ENCODE results near the gene TRUB1.

The TRUB1 gene

DNA sequence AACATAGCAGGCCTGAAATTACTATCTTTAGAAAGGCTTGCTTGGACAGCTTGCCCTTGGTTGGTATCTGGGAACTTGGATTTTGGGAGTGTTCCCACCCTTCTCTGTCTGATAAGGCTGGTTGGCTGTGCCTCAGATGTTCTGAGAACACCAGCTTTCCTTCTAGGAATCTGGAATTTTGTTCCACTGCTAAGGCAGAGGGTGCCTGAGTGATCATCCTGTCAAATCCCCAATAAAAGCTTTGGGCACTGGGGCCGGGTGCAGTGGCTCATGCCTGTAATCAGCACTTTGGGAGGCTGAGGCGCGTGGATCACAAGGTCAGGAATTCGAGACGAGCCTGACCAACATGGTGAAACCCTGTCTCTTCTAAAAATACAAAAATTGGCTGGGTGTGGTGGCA is 5.0 kb downstream of the TRUB1 start:
- ChIA-PET POLR2A (no interaction called here), CTCF (interaction anchor here (0.9 to 1.5 kb wide), 3 partner anchors 12 to 73 kb away, joined by 3 to 4 read pairs (median 3); no protein-coding TSS in a partner anchor)
- no peak for DNase-seq (ENCODE audit: extremely low spot score)
- TF ChIP-seq, protein P1, sequence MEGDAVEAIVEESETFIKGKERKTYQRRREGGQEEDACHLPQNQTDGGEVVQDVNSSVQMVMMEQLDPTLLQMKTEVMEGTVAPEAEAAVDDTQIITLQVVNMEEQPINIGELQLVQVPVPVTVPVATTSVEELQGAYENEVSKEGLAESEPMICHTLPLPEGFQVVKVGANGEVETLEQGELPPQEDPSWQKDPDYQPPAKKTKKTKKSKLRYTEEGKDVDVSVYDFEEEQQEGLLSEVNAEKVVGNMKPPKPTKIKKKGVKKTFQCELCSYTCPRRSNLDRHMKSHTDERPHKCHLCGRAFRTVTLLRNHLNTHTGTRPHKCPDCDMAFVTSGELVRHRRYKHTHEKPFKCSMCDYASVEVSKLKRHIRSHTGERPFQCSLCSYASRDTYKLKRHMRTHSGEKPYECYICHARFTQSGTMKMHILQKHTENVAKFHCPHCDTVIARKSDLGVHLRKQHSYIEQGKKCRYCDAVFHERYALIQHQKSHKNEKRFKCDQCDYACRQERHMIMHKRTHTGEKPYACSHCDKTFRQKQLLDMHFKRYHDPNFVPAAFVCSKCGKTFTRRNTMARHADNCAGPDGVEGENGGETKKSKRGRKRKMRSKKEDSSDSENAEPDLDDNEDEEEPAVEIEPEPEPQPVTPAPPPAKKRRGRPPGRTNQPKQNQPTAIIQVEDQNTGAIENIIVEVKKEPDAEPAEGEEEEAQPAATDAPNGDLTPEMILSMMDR (IDR thresholded peaks at IDR 0.05; ENCODE audit: control extremely low read depth, extremely low read depth, low read depth, missing control alignments), result no peak

DNA sequence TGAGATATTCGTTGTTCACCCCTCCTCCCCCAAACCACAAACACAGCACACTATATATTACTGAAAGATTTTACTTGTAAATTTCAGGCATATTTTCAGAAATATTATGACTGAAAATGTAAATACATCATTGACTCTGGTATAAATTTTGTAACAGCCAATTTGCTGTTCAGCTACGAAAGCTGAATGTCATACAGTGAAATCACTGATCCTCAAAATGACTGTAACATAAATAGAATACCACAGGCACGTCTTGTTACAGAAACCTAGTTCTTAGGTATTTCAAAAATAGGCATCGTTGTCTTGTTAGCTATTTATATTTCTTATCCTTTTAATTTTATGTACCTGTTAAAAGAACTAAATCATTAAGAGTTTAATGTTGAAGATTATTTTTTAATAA is 15.1 kb downstream of the TRUB1 start:
- ChIA-PET CTCF (no interaction called here), POLR2A (no interaction called here)
- TF ChIP-seq, protein P1 (IDR thresholded peaks at IDR 0.05; ENCODE audit: control extremely low read depth, extremely low read depth, low read depth, missing control alignments), result no peak
- peak; percentile 28 for DNase-seq (ENCODE audit: extremely low spot score)

DNA sequence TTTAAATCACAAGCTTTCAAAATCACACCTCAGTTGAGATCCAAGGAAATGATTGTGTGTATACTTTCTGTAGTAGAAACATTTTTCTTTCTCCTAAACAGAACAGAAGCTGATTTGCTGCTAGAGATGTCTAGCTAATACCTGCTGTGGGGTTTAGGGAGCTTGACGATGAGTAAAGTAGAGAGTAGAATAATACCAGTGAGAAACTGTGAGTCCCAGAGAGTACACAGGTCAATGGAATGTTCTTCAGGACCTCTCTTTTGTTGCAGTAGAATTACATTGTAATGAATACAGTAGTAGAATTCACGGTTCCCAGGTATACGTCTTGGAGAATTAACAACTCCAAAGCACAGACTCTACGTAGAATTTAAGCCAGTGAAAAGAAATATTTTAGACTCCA is 18.0 kb downstream of the TRUB1 start:
- no peak for DNase-seq (ENCODE audit: extremely low spot score)
- ChIA-PET POLR2A (no interaction called here), CTCF (interaction anchor here (1.8 kb wide), 1 partner anchor 10 kb away, joined by 6 read pairs; no protein-coding TSS in a partner anchor)
- TF ChIP-seq, protein P1 (IDR thresholded peaks at IDR 0.05; ENCODE audit: control extremely low read depth, extremely low read depth, low read depth, missing control alignments), result no peak

DNA sequence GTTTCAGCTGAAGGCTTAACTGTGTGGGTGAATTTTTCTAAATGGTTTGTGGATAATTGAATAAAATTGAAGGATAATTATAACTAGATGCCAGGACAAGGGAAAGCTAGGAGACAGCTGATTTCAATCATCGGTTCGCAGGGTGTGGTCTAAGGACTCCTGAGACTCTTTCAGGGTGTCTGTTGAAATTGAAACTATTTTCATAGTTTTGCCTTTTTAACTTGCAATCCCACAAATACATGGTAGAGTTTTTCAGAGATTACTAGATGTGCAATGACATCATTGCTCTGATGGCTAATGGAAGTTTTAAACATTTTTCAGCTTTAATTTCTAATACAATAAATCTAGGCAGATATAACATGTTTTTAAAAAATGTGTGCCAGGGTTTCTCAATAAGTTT is 18.5 kb downstream of the TRUB1 start:
- peak; percentile 10 for DNase-seq (ENCODE audit: extremely low spot score)
- ChIA-PET CTCF (interaction anchor here (0.8 to 1.8 kb wide), 2 partner anchors 8 to 10 kb away, joined by 4 to 6 read pairs; no protein-coding TSS in a partner anchor), POLR2A (no interaction called here)
- TF ChIP-seq, protein P1 (IDR thresholded peaks at IDR 0.05; ENCODE audit: control extremely low read depth, extremely low read depth, low read depth, missing control alignments), result no peak

DNA sequence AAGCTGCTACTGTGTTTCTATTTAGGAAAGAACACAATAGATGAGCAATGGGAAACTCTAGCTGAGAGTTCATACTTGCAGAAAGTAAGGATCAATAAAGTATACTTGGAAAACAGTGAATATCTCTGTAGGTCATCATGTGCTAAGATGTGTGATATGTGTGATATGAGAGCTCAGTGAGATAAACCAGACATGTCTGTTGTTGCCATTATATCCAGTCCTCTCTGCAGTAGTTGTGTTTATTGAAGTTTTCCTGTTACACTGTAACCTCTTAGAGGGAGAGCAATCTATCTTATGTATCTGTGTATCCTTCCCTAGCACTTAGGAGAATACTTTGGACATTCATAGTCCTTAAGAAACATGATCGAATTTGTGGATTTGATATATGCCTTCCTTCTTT is 19.1 kb downstream of the TRUB1 start:
- CTCF ChIA-PET, result interaction anchor here (0.8 to 1.8 kb wide), 2 partner anchors 9 kb away, joined by 4 to 6 read pairs; no protein-coding TSS in a partner anchor
- no peak for DNase-seq (ENCODE audit: extremely low spot score)
- TF ChIP-seq, protein P1 (IDR thresholded peaks at IDR 0.05; ENCODE audit: control extremely low read depth, extremely low read depth, low read depth, missing control alignments), result no peak
- POLR2A ChIA-PET, result no interaction called here

DNA sequence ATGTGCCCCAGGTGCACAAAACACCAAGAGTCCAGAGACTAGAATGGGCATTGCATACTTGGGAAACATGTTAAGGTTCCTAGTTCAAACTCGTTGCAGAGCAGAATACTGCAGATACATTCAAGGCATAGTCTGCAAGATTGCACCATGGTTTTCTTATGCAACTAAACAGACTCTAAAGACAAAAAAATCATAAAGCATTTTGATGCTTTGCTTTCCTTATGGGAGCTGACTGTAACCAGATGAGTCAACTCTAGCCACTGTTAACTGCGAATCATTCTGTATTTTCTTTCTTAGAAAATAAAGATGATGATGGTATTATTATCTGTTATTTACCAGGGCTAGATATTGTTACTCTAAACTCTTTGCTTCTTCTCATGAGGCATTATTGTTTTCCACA is 19.7 kb downstream of the TRUB1 start:
- CTCF ChIA-PET, result interaction anchor here (0.8 to 1.3 kb wide), 2 partner anchors 15 to 16 kb away, joined by 3 read pairs; no protein-coding TSS in a partner anchor

More for the DNA sequence above, 19.7 kb downstream of the TRUB1 start:
- TF ChIP-seq, protein P1 (IDR thresholded peaks at IDR 0.05; ENCODE audit: control extremely low read depth, extremely low read depth, low read depth, missing control alignments), result no peak
- no peak for DNase-seq (ENCODE audit: extremely low spot score)
- POLR2A ChIA-PET, result no interaction called here
